Stimulated activated naive CD8-positive, alpha-beta T cell treated with anti-CD3 and anti-CD28 coated beads, Interleukin-15, Interleukin-2, amounts not matched to agents 100 U/mL and 50 U/mL, for 24 hours (primary cell): Measurements from ENCODE around the gene SNAI1.

Experiments
- ATAC-seq: fragments of 150-1000 bp; cut with Tn5 transposase; one replicate; pipeline ENCODE4 v1.10.0; 2021
- DNase-seq: peaks from one replicate; pipeline ENCODE4 v3.0.0; 2021

SNAI1 gene

DNA sequence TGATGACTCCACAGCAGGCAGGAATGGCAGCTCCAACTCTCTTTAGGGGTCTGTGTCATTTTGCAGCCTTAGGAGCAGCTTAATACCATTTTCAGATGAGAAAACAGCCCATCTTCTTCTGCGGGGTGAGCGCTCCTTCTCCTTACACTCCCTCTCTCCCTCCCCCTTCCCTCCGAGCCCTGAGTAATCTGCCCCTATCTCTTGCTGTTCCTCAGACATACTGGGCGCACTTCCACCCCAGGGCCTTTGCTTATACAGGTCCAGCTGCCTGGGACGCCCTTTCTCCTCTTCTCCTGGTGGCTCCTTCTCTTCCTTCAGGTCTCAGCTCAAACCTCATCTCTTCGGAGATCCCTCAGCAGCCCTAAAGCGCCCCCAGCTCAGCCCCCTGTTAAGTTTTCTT lies 54.8 kb downstream of the SNAI1 start:
- ATAC-seq (no peak), DNase-seq (no peak)

DNA sequence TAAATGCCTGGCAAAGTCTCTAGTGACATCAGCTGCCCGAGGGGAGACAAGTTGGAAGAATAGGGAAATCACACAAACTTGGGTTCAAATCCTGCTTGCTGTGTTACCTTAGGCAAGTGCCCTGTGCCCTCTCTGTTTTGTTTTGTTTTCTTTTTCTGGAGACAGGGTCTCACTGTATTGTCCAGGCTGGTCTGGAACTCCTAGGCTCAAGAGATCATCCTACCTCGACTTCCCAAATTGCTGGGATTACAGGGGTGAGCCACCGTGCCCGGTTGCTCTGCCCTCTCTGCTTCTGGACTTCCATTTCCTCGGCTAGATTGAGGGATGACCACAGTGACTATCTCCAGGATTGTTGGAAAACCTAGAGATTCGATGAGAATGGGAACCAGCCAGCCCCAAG lies 55.4 kb downstream of the SNAI1 start:
- DNase-seq (no peak), ATAC-seq (no peak)
